Hippocampal formation (tissue), 2 donors: ENCODE measurements around the gene RACGAP1.

Experiments
- DNase-seq, 2 donors: peaks; one replicate each; lab custom pipeline; 2025; lab: John Stamatoyannopoulos, UW

Gene RACGAP1

GRCh38 chr12:50056639-50056976 is 31.3 kb upstream of the RACGAP1 start:
- no peak for DNase-seq

DNA sequence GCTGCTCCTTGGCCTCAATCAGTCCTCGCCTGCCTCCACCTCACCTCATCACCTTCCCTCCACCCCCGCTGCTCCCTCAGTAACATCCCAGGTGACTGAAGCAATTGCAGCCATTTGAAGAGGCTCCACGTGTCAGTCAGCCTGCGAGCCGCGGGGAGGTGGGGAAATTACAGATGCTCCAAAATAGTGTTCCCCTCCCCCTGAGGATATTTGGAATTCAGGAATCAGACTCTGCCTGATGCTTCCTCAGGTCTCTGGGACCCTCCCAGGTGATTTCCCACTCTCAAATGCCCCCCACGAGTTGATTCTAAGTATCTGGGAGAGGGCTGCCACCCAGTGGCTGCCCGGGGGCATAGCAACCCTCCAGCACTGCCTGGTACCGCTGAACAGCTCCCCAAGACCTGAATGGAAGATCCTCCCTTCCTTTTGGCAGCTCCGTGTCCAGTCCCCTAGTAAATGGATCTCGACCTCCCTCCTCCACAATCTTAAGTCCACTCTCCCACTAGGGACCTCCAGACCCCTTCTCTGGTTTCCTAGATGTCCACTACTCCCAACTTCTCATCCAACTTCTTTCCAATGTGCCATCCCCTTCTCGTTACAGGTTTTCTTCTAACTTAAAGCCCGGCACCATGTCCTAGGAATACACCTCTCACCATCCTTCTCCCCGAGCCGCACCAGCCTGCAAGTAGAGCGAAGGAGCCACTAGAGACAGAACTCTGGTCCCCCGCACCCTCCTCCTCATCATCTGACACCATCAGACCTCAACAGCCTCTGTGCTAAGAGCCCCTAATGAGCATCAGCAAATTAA is 30.7 kb upstream of the RACGAP1 start:
- DNase-seq = peak; percentile 17 to 37

DNA sequence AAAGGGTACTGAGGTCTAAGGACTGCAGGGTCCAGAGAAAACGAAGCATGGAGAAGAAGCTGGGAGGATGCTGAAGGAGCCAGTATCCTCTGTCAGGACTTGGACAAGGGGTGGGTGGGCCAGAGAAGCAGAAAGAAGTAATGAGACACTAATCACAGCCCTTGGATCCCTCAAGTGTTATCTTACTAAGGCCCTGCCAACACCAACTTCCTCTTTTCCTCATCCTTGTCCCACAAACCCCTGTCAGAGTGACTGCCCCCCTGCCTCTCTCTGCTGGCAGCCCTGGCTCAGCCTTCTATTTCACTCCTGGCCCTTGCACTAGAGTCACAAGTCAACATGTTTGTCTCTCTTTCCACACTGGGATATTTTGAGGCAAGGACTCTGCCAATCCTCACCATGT is 28.3 kb upstream of the RACGAP1 start:
- DNase-seq = no peak

GRCh38 chr12:50052964-50053363 is 27.7 kb upstream of the RACGAP1 start:
- no peak for DNase-seq

DNA sequence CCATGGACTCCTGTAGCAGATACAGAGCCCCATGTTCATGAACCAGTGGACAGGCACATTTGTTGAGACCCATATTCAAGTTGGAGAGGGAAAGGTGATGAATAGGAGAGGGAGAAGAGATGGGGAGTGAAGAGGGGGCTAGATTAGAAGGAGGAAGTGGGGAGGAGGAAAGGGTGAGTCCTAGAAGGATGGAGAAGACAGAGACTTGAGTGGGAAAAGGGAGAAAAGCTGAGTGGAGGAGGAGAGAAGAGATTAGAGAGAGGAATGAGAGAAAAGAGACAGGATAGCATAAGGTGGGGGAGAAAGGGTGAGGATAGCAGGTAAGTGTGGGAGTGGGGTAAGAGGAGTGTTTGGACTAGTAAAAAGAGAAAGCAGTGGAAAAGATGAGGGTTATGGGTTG is 27.2 kb upstream of the RACGAP1 start:
- no peak for DNase-seq

DNA sequence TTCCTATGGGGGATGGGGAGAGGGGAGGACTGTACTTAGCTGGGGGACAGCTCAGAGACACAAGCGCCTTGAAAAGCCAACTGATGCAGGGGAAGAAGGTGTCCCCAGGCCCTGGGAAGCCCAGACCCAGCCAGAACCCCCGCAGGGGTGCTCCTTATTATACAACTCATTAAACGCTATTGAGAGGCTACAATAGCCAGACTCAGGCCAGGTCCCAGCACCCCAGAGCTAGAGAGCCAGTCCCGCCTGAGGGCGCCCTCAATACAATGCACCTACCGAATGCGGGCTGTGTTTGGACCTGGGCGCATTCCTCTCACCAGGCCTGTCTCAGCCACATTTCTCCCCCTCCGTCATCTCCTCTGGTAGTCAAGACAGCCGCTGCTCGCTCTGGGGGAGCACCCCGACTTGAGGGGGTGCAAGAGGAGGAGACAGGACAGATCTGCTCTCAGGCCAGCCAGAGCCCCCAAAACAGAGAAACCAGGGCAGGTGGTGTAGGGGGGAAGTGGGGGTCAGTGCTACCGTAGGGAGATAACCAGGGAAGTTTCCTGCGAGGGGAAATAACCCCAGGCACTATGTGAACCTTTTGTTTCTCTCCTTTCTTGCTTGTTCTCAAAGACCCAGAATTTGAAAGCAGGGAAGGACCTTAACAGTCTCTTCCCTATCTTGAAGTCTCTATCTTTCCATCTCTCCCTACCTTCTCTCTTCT is 26.0 kb upstream of the RACGAP1 start:
- DNase-seq = no peak

DNA sequence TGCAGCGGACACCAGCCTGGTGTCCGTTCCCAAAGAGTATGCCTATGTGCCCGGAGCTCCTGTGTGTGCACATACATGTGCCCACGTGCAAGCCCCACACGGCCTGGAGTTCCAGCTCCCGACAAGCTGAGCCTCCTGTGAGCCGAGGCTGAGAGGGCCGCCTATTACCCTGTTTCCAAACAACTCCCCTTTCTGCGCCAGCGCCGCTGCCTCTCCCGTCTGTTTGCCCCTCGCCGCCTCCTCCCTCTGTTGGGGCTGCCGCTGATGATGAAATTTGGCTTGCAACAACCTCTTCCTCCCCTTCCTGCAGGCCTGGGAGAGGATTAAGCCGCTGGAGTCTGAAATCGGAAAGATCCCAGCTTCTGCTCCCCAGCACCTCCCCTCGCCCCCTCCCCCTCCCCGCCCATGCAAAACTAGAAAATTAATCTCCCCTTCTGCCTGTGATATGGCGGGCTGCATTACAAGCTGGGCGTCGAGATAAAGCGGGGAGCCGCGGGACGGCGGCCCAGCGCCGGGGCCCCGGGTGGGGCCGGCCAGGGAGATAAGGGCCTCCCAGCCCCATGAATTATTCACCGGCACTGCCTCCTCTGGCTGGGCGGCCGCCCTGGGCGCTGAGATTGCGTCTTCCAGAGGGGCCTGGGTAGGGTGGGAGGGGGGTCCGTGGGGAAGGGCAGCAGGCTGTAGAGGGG is 25.3 kb upstream of the RACGAP1 start:
- no peak for DNase-seq

DNA sequence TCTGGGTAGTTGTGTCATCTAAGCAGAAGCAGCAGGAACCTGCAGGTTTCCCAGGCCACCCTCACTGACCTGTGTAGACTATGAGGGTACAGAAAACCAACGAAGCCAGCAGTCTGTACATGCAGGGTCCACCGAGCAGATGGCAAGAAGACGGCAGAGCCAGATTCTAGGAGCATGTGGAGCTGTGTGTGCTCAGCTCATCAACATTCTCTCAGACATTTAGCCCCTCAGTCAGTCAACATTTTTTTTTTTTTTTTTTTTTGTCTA is 24.8 kb upstream of the RACGAP1 start:
- DNase-seq = no peak

- no peak for DNase-seq
Measured at GRCh38 chr12:50049254-50050118, 24.2 kb upstream of the RACGAP1 start.

GRCh38 chr12:50047693-50048250 is 22.5 kb upstream of the RACGAP1 start:
- DNase-seq = no peak

GRCh38 chr12:50043854-50044253 is 18.6 kb upstream of the RACGAP1 start:
- no peak for DNase-seq

DNA sequence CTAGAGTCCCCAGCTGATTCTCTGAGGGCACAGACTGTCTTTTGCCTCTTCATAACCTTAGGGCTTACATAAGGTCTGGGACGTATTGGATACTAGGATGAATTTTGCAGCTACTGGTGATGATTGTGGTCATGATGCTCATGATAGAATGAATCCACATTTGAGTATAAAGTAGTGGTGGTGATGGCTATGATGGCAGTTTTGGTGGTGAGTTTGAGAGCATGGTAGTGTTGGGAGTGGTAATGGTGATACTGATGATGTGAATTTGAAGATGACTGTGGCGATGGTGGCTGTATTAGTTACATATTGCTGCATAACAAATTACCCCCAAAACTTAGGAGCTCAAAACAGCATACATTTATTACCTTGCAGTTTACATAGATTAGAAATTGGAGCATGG is 18.0 kb upstream of the RACGAP1 start:
- no peak for DNase-seq

DNA sequence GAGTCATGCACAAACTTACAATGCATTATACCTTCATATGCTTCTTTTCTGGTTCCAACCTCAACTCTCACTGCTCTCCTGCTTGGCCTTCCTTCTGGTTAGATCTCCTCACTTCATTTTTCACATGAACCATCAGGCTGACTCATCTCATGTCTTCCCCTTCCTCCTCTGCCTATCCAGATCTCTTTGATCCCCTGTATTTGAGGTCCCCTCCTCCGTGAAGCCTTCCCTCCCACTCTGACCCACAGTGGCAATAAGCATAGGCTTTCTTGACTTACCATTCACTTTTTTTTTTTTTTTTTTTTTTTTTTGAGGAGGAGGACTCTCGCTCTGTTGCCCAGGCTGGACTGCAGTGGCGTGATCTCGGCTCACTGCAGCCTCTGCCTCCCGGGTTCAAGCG is 17.4 kb upstream of the RACGAP1 start:
- no peak for DNase-seq

DNA sequence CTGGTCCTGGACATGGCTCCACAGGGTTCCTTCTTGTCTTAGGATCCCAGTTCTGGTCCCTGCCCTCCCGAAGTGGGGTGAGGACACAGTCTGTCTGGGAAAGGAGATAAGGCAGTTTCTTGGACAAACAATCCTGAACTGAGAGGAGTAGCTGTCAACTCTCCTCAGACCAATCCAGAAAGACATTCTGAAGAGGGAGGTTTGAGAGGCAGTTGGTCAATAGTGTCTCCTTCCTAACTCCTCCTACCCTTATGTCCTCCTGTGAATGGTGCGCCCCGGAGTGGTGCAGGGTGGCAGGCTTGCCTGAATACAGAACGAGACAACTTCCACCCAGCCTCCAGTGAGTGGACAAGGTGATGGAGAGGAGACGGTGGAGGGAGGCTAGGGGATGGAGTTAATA is 16.7 kb upstream of the RACGAP1 start:
- DNase-seq = no peak

GRCh38 chr12:50041062-50041860 is 16.0 kb upstream of the RACGAP1 start:
- no peak for DNase-seq

DNA sequence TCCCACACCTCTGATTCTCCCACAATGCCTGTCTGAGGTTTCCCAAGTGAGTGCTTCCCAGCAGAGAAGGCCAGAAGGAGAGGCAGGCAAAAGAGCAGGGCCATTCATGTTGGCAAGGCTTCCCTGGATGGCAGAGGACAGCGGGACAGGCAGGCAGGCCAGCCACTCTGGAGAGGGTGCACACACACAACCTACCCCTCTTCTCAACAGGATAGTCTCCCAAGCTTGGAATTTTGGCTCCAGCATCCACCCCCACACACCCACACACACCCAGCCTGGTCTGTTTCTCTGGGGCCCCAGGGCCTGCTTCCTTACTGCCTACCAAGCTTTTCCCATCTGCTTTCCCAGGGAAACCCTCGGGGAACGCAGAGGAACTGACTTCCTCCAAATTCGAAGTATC is 15.4 kb upstream of the RACGAP1 start:
- no peak for DNase-seq

DNA sequence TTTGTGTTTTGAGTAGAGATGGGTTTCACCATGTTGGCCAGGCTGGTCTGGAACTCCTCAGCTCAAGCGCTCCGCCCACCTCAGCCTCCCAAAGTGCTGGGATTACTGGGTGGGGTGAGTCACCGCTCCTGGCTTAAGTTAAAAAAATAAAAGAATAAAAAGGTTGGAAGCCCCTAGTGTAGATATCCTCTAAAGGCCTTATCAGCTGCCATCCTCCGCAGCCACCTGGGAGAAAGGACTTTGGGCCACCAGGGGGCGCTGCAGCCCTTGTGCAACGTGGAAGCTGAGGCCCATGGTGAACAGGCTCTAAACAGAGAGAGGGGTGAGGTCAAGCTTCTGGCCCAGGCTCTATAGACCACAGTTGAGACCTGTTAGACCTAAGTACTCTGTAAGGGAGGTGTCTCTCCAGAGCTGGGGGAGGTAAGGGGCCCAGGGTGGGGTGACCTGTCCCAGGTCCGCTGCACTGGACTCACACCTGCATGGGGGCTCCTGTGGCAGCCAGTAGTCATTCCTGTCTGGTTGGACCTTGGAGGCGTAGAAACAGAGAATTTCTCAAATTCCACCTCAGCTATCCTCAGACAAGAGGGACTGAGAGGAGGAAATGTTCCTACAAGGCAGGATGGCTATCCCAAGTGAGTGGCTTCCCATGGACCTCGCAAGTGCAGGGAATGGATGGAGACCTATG is 14.0 kb upstream of the RACGAP1 start:
- DNase-seq = peak; percentile 44 to 71

DNA sequence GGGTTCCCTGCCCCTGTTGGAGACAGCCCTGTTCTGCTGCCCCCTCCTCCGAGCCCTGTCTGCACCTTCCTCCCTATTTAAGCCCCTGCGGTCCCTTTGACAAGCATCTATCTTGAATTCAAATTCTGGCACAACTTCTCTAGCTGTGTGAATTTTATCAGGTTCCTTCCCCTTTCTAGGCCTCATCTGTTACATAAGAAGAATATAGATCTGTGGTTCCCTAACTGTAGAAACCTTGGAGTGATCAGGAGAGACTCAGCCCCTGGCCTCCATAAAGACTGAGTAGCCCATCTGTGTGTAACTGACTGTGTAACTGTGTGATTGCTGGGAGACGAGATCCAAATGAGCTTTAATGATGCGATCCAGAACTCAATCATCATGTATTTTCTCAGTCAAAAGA is 13.0 kb upstream of the RACGAP1 start:
- DNase-seq = no peak

GRCh38 chr12:50032854-50033581 is 7.7 kb upstream of the RACGAP1 start:
- no peak for DNase-seq

DNA sequence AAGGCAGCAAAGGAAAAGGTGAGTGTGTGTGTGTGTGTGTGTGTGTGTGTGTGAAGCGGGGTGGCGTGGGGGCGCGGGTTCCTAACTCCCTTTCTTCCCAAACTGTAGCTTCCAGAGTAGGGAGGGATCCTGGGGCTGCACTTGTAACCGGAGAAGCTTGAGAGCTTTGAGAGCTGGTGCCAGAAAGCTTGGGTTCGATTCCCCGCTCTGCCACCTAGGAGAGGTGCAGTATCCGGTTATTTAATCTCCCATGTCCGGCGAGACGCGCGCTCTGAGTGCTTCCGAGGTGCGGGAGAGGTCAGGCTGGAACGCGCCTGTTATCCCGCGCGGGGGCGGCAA is 7.2 kb upstream of the RACGAP1 start:
- no peak for DNase-seq
